ENCODE data around the gene NBAS. TPM values are rescaled to one million over a fixed set of nuclear protein-coding genes. Genes with fewer than 3 reads are reported as not detected.

Gene NBAS
- total RNA-seq, 4 donors from 2014 or later = 27.3 to 43.6 (median 28.4) TPM

DNA sequence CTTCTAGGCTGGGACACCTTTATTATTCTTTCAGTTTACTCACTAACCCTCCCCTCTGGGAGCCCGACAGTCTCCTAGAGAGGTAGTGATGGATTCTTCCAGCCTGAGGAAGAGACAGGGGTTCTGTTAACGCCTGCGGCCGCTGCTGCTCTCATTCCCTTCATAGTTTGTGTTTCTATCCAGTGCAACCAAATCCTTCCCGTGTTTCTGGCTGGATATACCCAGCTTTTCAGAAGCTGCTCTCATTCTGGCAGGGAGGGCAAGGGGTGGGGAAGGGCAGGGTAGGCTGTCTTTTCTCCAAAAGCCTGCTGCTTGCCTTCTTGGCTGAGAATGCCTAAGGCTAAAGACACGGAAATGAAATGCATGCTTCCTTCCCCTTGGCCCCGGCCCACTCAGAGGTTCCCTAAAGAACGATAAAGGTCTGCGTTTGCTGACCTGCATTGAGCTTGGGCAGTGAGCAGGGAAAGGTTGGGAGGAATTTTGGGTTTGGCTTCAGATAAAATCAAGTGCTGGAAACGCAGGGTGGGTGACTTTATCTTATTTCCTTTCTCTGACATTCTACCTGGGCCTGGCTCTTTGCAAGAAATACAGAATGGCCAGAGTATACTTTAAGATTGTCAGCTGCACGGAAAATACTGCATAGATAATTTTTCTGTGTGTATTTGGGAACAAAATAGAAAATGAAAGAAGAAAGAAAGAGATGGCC lies 390.9 kb downstream of the NBAS start:
- Histone ChIP-seq H3K27me3 (no peaks in the 10 kb centered on the region), H3K36me3 (peaks cover 0 to 10% of the 10 kb centered on the region in 2 donors), H3K4me1 (no peaks in the 10 kb centered on the region), H3K27ac (no peak overlapping the region), H3K4me3 (no peak overlapping the region), H3K9me3 (no peaks in the 10 kb centered on the region)
- intact Hi-C loops (cut with DNase I; ENCODE audit: low total_unique reads) (no loop called here), in situ Hi-C loops (cut with MboI; ENCODE audit: low sequenced_read_pairs in 4 of 4) (no loop called here)
- ATAC-seq = no peak
- TF ChIP-seq, protein P1, sequence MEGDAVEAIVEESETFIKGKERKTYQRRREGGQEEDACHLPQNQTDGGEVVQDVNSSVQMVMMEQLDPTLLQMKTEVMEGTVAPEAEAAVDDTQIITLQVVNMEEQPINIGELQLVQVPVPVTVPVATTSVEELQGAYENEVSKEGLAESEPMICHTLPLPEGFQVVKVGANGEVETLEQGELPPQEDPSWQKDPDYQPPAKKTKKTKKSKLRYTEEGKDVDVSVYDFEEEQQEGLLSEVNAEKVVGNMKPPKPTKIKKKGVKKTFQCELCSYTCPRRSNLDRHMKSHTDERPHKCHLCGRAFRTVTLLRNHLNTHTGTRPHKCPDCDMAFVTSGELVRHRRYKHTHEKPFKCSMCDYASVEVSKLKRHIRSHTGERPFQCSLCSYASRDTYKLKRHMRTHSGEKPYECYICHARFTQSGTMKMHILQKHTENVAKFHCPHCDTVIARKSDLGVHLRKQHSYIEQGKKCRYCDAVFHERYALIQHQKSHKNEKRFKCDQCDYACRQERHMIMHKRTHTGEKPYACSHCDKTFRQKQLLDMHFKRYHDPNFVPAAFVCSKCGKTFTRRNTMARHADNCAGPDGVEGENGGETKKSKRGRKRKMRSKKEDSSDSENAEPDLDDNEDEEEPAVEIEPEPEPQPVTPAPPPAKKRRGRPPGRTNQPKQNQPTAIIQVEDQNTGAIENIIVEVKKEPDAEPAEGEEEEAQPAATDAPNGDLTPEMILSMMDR (IDR thresholded peaks at IDR 0.05 in 4 of 5, conservative IDR thresholded peaks at IDR 0.05 in 1 of 5) = no peak
- no peak for TF ChIP-seq POLR2A (IDR thresholded peaks at IDR 0.05)
- DNase-seq = no peak

DNA sequence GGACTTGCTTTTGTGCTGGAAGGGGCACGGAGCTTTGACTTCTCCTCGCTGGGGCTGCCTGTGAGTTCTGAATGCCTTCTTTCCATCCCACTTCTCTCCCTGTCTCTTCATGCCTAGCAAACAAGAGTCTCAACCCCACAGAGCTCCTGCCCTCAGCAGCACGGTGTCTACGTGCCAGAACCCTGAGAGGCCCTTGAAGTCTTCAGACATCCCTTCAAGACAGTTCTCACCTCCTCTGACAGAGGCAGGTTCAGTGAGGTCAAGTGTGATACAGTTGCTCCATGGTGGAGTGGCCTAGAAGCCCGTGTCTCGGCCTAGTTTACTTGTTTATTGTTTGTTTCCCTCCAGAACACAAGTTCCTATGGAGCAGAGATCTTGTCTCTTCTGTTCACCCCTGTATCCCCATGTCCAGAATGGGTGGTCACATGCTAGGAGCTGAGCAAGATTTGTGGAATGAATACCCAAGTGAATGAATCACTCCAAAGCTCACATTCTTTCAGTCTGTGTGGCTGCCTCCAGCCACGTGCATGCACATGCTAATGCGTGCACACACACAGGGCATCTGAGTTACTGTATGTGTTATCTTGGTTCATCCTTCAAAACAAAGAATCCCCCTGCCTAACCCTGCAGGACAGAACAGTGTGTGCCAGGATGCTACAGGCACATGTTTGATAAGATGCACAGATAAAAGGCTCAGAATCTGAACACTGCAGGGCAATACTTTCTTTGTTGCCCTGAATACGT lies 391.6 kb downstream of the NBAS start:
- ATAC-seq = no peak
- TF ChIP-seq, protein P1 (IDR thresholded peaks at IDR 0.05 in 4 of 5, conservative IDR thresholded peaks at IDR 0.05 in 1 of 5) = no peak
- TF ChIP-seq POLR2A (IDR thresholded peaks at IDR 0.05) = no peak
- no peak overlapping the region for H3K27ac ChIP-seq
- intact Hi-C loops (cut with DNase I; ENCODE audit: low total_unique reads) (no loop called here), in situ Hi-C loops (cut with MboI; ENCODE audit: low sequenced_read_pairs in 4 of 4) (no loop called here)
- no peaks in the 10 kb centered on the region for H3K27me3 ChIP-seq
- no peak for DNase-seq
- H3K4me3 ChIP-seq = no peak overlapping the region
- peaks cover 0 to 10% of the 10 kb centered on the region in 2 donors for H3K36me3 ChIP-seq
- no peaks in the 10 kb centered on the region for H3K9me3 ChIP-seq
- H3K4me1 ChIP-seq = no peaks in the 10 kb centered on the region

DNA sequence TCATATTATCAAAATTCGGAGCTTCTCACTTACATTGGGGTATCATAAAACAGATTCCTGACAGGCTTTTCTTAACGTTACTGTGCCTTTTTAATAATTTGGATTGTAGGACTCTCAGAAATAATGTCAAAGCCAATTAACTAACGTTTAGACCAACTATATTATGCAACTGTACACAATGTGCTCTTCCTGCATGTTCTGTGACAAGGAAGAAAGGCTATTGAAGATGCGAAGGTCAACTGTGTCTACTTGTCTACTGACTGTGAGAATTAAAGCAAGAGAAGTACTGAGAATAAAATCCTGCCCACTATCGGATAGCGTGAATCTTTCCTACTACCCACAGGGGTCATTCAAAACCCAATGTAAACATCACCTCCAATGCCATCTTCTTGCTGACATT lies 393.0 kb downstream of the NBAS start:
- peaks cover 0 to 10% of the 10 kb centered on the region in 2 donors for H3K36me3 ChIP-seq
- in situ Hi-C loops (cut with MboI; ENCODE audit: low sequenced_read_pairs in 4 of 4) (no loop called here), intact Hi-C loops (cut with DNase I; ENCODE audit: low total_unique reads) (no loop called here)
- no peak for DNase-seq
- no peak overlapping the region for H3K4me3 ChIP-seq
- no peak for ATAC-seq
- no peaks in the 10 kb centered on the region for H3K9me3 ChIP-seq
- TF ChIP-seq POLR2A (IDR thresholded peaks at IDR 0.05) = no peak
- TF ChIP-seq, protein P1 (IDR thresholded peaks at IDR 0.05 in 4 of 5, conservative IDR thresholded peaks at IDR 0.05 in 1 of 5) = no peak
- H3K27ac ChIP-seq = no peak overlapping the region
- no peaks in the 10 kb centered on the region for H3K27me3 ChIP-seq
- no peaks in the 10 kb centered on the region for H3K4me1 ChIP-seq

DNA sequence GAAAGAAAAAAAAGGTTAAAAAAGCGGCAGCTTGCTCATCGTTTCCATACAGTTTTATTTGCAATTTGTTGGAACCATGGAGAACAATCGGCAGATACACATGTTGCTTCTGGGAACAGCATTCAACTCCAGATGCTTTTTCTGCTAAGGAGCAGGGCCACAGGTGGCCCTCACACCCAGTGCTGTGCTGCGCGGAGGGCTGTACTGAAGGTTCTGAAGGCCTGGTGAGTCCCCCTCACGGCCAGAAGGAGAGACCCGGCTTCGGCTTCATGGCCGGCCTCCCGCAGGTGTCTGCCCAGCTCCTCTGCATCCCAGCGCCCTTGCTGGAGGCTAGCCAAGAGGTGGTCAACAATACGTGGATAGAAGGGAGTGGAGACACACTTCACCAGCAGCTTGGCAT lies 394.3 kb downstream of the NBAS start:
- ATAC-seq (no peak), DNase-seq (no peak)
- no peaks in the 10 kb centered on the region for H3K9me3 ChIP-seq
- H3K4me3 ChIP-seq = no peak overlapping the region
- H3K36me3 ChIP-seq = peaks cover 0 to 10% of the 10 kb centered on the region in 2 donors
- TF ChIP-seq, protein P1 (IDR thresholded peaks at IDR 0.05 in 4 of 5, conservative IDR thresholded peaks at IDR 0.05 in 1 of 5) = no peak
- H3K27me3 ChIP-seq = no peaks in the 10 kb centered on the region
- H3K4me1 ChIP-seq = no peaks in the 10 kb centered on the region
- in situ Hi-C loops (cut with MboI; ENCODE audit: low sequenced_read_pairs in 4 of 4) (no loop called here), intact Hi-C loops (cut with DNase I; ENCODE audit: low total_unique reads) (no loop called here)
- H3K27ac ChIP-seq = no peak overlapping the region
